Adrenal gland (tissue), 5 donors: ENCODE measurements around the gene LRRC25.

Experiments used
- POLR2A ChIP-seq, 2 donors: fragments of 450-650 bp; IDR thresholded peaks; one replicate each; pipeline ENCODE4 v1.6.1; 2017; ENCODE audit warnings: antibody characterized with exemption in 2 of 2, mild to moderate bottlenecking in 2 of 2, moderate library complexity in 1 of 2
- TF ChIP-seq, protein P1 (sequence below), 6 experiments: fragments of 450-650 bp in 4 of 6; fragments of 200-600 bp in 2 of 6; sonication (generic) in 1 of 6; IDR thresholded peaks; 1 replicate in 5 of 6; 2 replicates in 1 of 6; pipeline versions ENCODE4 v1.5.1 to v1.8.0; 2016 to 2021; ENCODE audit warnings: antibody characterized with exemption in 6 of 6, mild to moderate bottlenecking in 2 of 6, moderate library complexity in 1 of 6
- donor health status: DM: no; HTN: no; CAD: no.

- TF ChIP-seq, protein P1, sequence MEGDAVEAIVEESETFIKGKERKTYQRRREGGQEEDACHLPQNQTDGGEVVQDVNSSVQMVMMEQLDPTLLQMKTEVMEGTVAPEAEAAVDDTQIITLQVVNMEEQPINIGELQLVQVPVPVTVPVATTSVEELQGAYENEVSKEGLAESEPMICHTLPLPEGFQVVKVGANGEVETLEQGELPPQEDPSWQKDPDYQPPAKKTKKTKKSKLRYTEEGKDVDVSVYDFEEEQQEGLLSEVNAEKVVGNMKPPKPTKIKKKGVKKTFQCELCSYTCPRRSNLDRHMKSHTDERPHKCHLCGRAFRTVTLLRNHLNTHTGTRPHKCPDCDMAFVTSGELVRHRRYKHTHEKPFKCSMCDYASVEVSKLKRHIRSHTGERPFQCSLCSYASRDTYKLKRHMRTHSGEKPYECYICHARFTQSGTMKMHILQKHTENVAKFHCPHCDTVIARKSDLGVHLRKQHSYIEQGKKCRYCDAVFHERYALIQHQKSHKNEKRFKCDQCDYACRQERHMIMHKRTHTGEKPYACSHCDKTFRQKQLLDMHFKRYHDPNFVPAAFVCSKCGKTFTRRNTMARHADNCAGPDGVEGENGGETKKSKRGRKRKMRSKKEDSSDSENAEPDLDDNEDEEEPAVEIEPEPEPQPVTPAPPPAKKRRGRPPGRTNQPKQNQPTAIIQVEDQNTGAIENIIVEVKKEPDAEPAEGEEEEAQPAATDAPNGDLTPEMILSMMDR (IDR thresholded peaks at IDR 0.05), result no peak
- peak in 1 of 2 donors; percentile 20 for TF ChIP-seq POLR2A (IDR thresholded peaks at IDR 0.05)
Measured at GRCh38 chr19:18397242-18398202, at the start of gene LRRC25.
